H1 (cell line): ENCODE data around the gene RIPOR1. TPM values are rescaled to one million over a fixed set of nuclear protein-coding genes. Genes with fewer than 3 reads are reported as not detected.

Source experiments
- BACH1 ChIP-seq: IDR thresholded peaks from 2 replicates; pipeline ENCODE4 v1.6.1; 2012; ENCODE audit warnings: low read length, improper control_type of control experiment
- CEBPB ChIP-seq: IDR thresholded peaks from 2 replicates; pipeline ENCODE4 v1.6.1; 2012; ENCODE audit warnings: low read depth, low read length
- GABPA ChIP-seq: IDR thresholded peaks from 2 replicates; pipeline ENCODE4 v1.6.1; 2011; ENCODE audit warnings: mild to moderate bottlenecking, low read length, moderate library complexity, borderline replicate concordance; ENCODE audit not compliant: insufficient read depth
- GTF2F1 ChIP-seq: IDR thresholded peaks from 2 replicates; pipeline ENCODE4 v1.6.1; 2012; ENCODE audit warnings: low read depth, low read length, improper control_type of control experiment, borderline replicate concordance
- JUN ChIP-seq: IDR thresholded peaks from 2 replicates; pipeline ENCODE4 v1.6.1; 2011; ENCODE audit warnings: low read depth, mild to moderate bottlenecking, improper control_type of control experiment, low read length
- SIN3A ChIP-seq, 2 experiments: IDR thresholded peaks in 1 of 2; conservative IDR thresholded peaks in 1 of 2; 2 replicates each; pipeline ENCODE4 v1.6.1; 2011 to 2012; ENCODE audit warnings: low read length in 2 of 2, improper control_type of control experiment in 1 of 2, low read depth in 1 of 2, mild to moderate bottlenecking in 1 of 2
- polyA plus RNA-seq, 7 experiments: library from polyadenylated mRNA; depleted of rRNA in 3 of 7; stranded (reverse) in 5 of 7; unstranded in 2 of 7; fragments of >200 nt in 5 of 7; fragments of 200-250 nt in 2 of 7; gene quantifications; 1 replicate in 5 of 7; 2 replicates in 1 of 7; 4 replicates in 1 of 7; pipeline versions ENCODE4 v1.2.1 to v1.2.3, GENCODE V29; 2011 to 2013; ENCODE audit warnings: missing spikeins in 2 of 7, mixed read lengths in 2 of 7
- total RNA-seq: library from RNA; stranded (reverse); fragmentation: NEBNext Ultra II Directional; extraction: Animal tissue kit (Norgen Biotek cat#: 25700); gene quantifications from 2 replicates; pipeline ENCODE4 v1.2.1, GENCODE V29; 2021
- TF ChIP-seq, protein P1 (sequence below): IDR thresholded peaks from 2 replicates; pipeline ENCODE4 v1.6.1; 2011; ENCODE audit warnings: low read length, improper control_type of control experiment
- TF ChIP-seq, protein P2 (sequence below): IDR thresholded peaks from 2 replicates; pipeline ENCODE4 v1.6.1; 2012; ENCODE audit warnings: inconsistent platforms

The RIPOR1 gene
- total and polyA plus RNA-seq, 2 of the 8 experiments (the other 6 are each of a cell fraction or from before 2014, with no cell fraction given), result 2.7 to 10.1 TPM

DNA sequence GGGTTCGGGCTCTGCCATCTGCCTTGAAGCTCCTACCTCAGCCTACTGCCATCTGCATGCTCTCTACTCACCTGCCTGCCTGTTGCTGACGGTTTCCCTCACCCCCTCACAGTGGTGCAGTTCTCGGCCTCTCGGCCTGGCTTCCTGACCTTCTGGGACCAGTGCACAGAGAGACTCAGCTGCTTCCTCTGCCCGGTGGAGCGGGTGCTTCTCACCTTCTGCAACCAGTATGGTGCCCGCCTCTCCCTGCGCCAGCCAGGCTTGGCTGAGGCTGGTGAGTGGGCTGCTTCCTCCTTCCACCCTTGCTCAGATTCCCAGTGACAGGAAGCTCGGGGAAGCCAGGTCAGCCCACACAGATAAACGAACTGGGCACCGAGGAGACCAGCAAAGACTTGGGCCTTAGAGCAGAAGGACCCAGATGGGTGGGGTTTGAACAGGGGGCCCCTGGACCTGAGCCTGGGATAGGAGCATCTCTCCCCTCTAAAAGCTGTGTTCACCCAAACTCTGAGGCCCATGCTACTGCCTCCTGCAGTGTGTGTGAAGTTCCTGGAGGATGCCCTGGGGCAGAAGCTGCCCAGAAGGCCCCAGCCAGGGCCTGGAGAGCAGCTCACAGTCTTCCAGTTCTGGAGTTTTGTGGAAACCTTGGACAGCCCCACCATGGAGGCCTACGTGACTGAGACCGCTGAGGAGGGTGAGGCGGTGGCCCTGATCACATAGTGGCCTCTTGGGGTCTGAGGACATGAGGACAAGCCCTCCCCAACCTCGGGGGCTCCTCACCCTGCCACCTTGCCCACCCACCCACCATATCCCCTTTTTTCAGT is 16.4 kb downstream of the RIPOR1 start (continued):
- TF ChIP-seq, protein P1, sequence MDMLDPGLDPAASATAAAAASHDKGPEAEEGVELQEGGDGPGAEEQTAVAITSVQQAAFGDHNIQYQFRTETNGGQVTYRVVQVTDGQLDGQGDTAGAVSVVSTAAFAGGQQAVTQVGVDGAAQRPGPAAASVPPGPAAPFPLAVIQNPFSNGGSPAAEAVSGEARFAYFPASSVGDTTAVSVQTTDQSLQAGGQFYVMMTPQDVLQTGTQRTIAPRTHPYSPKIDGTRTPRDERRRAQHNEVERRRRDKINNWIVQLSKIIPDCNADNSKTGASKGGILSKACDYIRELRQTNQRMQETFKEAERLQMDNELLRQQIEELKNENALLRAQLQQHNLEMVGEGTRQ, result no peak
- TF ChIP-seq GTF2F1 (no peak), GABPA (no peak), SIN3A (conservative IDR thresholded peaks at IDR 0.05 in 1 of 2, IDR thresholded peaks at IDR 0.05 in 1 of 2; ENCODE audit: low read depth in 1 of 2, low read length in 2 of 2) (no peak), CEBPB (no peak), JUN (no peak), BACH1 (no peak)
- TF ChIP-seq, protein P2, sequence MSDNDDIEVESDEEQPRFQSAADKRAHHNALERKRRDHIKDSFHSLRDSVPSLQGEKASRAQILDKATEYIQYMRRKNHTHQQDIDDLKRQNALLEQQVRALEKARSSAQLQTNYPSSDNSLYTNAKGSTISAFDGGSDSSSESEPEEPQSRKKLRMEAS, result no peak
